Neural cell (in vitro differentiated cells): ENCODE measurements around the gene NUDT8. TPM values are rescaled to one million over a fixed set of nuclear protein-coding genes. Genes with fewer than 3 reads are reported as not detected.

Experiments
- H2AFZ ChIP-seq: fragments of 200-600, 300-800 bp; sonication (generic), shearing (Covaris generic); 2 replicates; pipeline ENCODE4 v1.6.0; 2014; ENCODE audit warnings: low read depth, mild to moderate bottlenecking, antibody characterized with exemption, low read length, moderate library complexity
- H3F3A ChIP-seq: fragments of 200-600 bp; shearing (Covaris generic); 2 replicates; pipeline ENCODE4 v1.6.1; 2016; ENCODE audit warnings: mild to moderate bottlenecking, moderate library complexity, mixed read lengths, antibody characterized with exemption, low read length; ENCODE audit not compliant: insufficient read depth, poor library complexity, severe bottlenecking
- H3K27ac ChIP-seq: fragments of 200-600, 300-800 bp; sonication (generic), shearing (Covaris generic); 2 replicates; pipeline ENCODE4 v1.5.1; 2014; ENCODE audit warnings: mild to moderate bottlenecking, low read length, moderate library complexity
- H3K27me3 ChIP-seq: fragments of 300-800, 200-600 bp; sonication (generic), shearing (Covaris generic); 2 replicates; pipeline ENCODE4 v1.6.0; 2014; ENCODE audit warnings: mild to moderate bottlenecking, low read depth, low read length, moderate library complexity; ENCODE audit not compliant: insufficient read depth
- H3K36me3 ChIP-seq: fragments of 300-800, 200-600 bp; sonication (generic), shearing (Covaris generic); 2 replicates; pipeline ENCODE4 v1.5.1; 2014; ENCODE audit warnings: mild to moderate bottlenecking, antibody characterized with exemption, low read length, moderate library complexity; ENCODE audit not compliant: insufficient read depth
- H3K4me2 ChIP-seq: fragments of 300-800, 200-600 bp; sonication (generic), shearing (Covaris generic); 2 replicates; pipeline ENCODE4 v1.6.0; 2014; ENCODE audit warnings: mild to moderate bottlenecking, low read length
- H3K4me3 ChIP-seq: fragments of 300-800, 200-600 bp; sonication (generic), shearing (Covaris generic); 2 replicates; pipeline ENCODE4 v1.5.1; 2014; ENCODE audit warnings: mild to moderate bottlenecking, low read length, moderate library complexity
- H3K79me2 ChIP-seq: fragments of 200-600 bp; shearing (Covaris generic); replicated peaks from 2 replicates; pipeline ENCODE4 v1.6.0; 2014; ENCODE audit warnings: mild to moderate bottlenecking, low read length, moderate library complexity; ENCODE audit not compliant: insufficient read depth
- H3K9ac ChIP-seq: fragments of 300-800, 200-600 bp; sonication (generic), shearing (Covaris generic); 2 replicates; pipeline ENCODE4 v1.6.1; 2016; ENCODE audit warnings: mild to moderate bottlenecking, low read length, mixed read lengths
- H3K9me2 ChIP-seq: fragments of 200-600 bp; shearing (Covaris generic); 2 replicates; pipeline ENCODE4 v1.6.1; 2016; ENCODE audit warnings: mild to moderate bottlenecking, low read length, mixed read lengths; ENCODE audit not compliant: insufficient read depth
- H3K9me3 ChIP-seq: fragments of 200-600, 300-800 bp; sonication (generic), shearing (Covaris generic); 2 replicates; pipeline ENCODE4 v1.6.1; 2016; ENCODE audit warnings: mild to moderate bottlenecking, mixed run types, low read length, moderate library complexity, mixed read lengths
- H4K20me1 ChIP-seq: fragments of 200-600 bp; shearing (Covaris generic); 2 replicates; pipeline ENCODE4 v1.6.1; 2016; ENCODE audit warnings: mild to moderate bottlenecking, mixed run types; ENCODE audit not compliant: insufficient read depth
- EP300 ChIP-seq: fragments of 450-650 bp; conservative IDR thresholded peaks from 2 replicates; pipeline ENCODE4 v1.6.1; 2014; ENCODE audit warnings: antibody characterized with exemption, mild to moderate bottlenecking, moderate library complexity; ENCODE audit not compliant: poor library complexity, severe bottlenecking
- EZH2 ChIP-seq: fragments of 200-600, 300-800 bp; shearing (Covaris generic), sonication (generic); IDR thresholded peaks from 2 replicates; pipeline ENCODE4 v1.6.1; 2014; ENCODE audit warnings: antibody characterized with exemption, low read length, borderline replicate concordance, mild to moderate bottlenecking; ENCODE audit not compliant: insufficient read depth, poor library complexity, severe bottlenecking
- MXI1 ChIP-seq: fragments of 450-650 bp; conservative IDR thresholded peaks from 2 replicates; pipeline ENCODE4 v1.6.1; 2014; ENCODE audit warnings: antibody characterized with exemption, mild to moderate bottlenecking; ENCODE audit not compliant: poor library complexity, severe bottlenecking
- POLR2AphosphoS5 ChIP-seq: IDR thresholded peaks from 2 replicates; pipeline ENCODE4 v1.6.1; 2012
- RAD21 ChIP-seq: fragments of 450-650 bp; conservative IDR thresholded peaks from 2 replicates; pipeline ENCODE4 v1.6.1; 2014; ENCODE audit warnings: antibody characterized with exemption, mild to moderate bottlenecking, moderate library complexity
- SMC3 ChIP-seq: fragments of 450-650 bp; conservative IDR thresholded peaks from 2 replicates; pipeline ENCODE4 v1.6.1; 2014; ENCODE audit warnings: antibody characterized with exemption, mild to moderate bottlenecking, moderate library complexity; ENCODE audit not compliant: poor library complexity
- TAF1 ChIP-seq: IDR thresholded peaks from 2 replicates; pipeline ENCODE4 v1.6.1; 2012; ENCODE audit warnings: low read depth
- polyA plus RNA-seq: library from polyadenylated mRNA; depleted of rRNA; stranded (reverse); fragments of >200 nt; gene quantifications from 2 replicates; pipeline ENCODE4 v1.2.3, GENCODE V29; 2014
- TF ChIP-seq, protein P1 (sequence below): IDR thresholded peaks from 2 replicates; pipeline ENCODE4 v1.6.1; 2012; ENCODE audit warnings: borderline replicate concordance
- TF ChIP-seq, protein P2 (sequence below): fragments of 450-650 bp; IDR thresholded peaks from 2 replicates; pipeline ENCODE4 v1.5.1; 2014; ENCODE audit warnings: antibody characterized with exemption, mild to moderate bottlenecking, moderate library complexity; ENCODE audit not compliant: poor library complexity, severe bottlenecking

The NUDT8 gene
- polyA plus RNA-seq, 1 donor from 2014 or later: not detected

DNA sequence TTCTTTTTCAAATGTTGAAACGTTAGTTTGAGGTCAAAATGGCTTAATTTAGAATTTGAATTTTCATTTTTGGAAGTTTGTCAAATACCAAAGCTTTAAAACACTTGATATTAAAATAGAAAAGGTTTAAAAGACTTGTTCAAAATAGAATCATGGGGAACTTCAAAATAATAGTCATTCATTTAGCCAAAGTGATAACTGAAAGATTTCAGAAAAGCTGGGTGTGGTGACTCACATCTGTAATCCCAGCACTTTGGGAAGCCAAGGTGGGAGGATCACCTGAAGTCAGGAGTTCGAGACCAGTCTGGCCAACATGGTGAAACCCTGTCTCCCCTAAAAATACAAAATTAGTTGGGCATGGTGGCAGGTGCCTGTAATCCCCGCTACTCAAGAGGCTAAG lies 35.3 kb downstream of the NUDT8 start:
- H3K4me3 ChIP-seq: no peak overlapping the region
- no peak for TF ChIP-seq TAF1
- no peak for TF ChIP-seq SMC3
- TF ChIP-seq EP300: no peak
- no peak for TF ChIP-seq POLR2AphosphoS5
- TF ChIP-seq, protein P1, sequence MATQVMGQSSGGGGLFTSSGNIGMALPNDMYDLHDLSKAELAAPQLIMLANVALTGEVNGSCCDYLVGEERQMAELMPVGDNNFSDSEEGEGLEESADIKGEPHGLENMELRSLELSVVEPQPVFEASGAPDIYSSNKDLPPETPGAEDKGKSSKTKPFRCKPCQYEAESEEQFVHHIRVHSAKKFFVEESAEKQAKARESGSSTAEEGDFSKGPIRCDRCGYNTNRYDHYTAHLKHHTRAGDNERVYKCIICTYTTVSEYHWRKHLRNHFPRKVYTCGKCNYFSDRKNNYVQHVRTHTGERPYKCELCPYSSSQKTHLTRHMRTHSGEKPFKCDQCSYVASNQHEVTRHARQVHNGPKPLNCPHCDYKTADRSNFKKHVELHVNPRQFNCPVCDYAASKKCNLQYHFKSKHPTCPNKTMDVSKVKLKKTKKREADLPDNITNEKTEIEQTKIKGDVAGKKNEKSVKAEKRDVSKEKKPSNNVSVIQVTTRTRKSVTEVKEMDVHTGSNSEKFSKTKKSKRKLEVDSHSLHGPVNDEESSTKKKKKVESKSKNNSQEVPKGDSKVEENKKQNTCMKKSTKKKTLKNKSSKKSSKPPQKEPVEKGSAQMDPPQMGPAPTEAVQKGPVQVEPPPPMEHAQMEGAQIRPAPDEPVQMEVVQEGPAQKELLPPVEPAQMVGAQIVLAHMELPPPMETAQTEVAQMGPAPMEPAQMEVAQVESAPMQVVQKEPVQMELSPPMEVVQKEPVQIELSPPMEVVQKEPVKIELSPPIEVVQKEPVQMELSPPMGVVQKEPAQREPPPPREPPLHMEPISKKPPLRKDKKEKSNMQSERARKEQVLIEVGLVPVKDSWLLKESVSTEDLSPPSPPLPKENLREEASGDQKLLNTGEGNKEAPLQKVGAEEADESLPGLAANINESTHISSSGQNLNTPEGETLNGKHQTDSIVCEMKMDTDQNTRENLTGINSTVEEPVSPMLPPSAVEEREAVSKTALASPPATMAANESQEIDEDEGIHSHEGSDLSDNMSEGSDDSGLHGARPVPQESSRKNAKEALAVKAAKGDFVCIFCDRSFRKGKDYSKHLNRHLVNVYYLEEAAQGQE: no peak
- TF ChIP-seq MXI1: no peak
- TF ChIP-seq RAD21: no peak
- TF ChIP-seq, protein P2, sequence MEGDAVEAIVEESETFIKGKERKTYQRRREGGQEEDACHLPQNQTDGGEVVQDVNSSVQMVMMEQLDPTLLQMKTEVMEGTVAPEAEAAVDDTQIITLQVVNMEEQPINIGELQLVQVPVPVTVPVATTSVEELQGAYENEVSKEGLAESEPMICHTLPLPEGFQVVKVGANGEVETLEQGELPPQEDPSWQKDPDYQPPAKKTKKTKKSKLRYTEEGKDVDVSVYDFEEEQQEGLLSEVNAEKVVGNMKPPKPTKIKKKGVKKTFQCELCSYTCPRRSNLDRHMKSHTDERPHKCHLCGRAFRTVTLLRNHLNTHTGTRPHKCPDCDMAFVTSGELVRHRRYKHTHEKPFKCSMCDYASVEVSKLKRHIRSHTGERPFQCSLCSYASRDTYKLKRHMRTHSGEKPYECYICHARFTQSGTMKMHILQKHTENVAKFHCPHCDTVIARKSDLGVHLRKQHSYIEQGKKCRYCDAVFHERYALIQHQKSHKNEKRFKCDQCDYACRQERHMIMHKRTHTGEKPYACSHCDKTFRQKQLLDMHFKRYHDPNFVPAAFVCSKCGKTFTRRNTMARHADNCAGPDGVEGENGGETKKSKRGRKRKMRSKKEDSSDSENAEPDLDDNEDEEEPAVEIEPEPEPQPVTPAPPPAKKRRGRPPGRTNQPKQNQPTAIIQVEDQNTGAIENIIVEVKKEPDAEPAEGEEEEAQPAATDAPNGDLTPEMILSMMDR: no peak
- TF ChIP-seq EZH2: no peak
- H3K79me2 ChIP-seq: no peaks in the 10 kb centered on the region

DNA sequence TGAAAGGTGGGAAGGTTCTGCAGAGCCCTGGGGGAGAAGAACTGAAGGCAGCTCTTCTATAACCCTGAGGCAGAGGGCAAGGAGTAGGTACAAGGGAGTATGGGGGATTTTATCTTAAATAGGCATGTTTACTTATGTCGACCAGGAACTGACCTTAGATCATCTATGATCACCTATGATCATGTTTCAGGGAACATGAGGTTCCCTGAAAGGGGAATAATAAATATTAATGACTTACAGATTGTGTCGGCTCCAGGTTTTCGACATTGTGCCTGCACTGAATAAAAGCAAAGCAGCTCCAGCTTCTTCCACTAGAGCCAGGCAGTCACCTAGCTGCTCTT lies 36.2 kb downstream of the NUDT8 start:
- Histone ChIP-seq H3K4me3 (no peak overlapping the region), H3K9ac (no peak overlapping the region), H3K27ac (no peak overlapping the region), H3K9me3 (no peaks in the 10 kb centered on the region), H3K4me2 (no peak overlapping the region), H3K27me3 (no peaks in the 10 kb centered on the region), H3K36me3 (no peaks in the 10 kb centered on the region), H3F3A (no peaks in the 10 kb centered on the region), H3K79me2 (no peaks in the 10 kb centered on the region), H4K20me1 (no peaks in the 10 kb centered on the region), H2AFZ (no peak overlapping the region), H3K9me2 (no peaks in the 10 kb centered on the region)
- no peak for TF ChIP-seq RAD21
- no peak for TF ChIP-seq POLR2AphosphoS5
- no peak for TF ChIP-seq SMC3
- TF ChIP-seq MXI1: no peak
- TF ChIP-seq, protein P1: no peak
- no peak for TF ChIP-seq TAF1
- TF ChIP-seq, protein P2: no peak
- no peak for TF ChIP-seq EZH2

More for the DNA sequence above, 35.3 kb downstream of the NUDT8 start:
- no peaks in the 10 kb centered on the region for H3K36me3 ChIP-seq
- H3K27ac ChIP-seq: no peak overlapping the region
- no peaks in the 10 kb centered on the region for H4K20me1 ChIP-seq
- no peaks in the 10 kb centered on the region for H3F3A ChIP-seq
- H2AFZ ChIP-seq: no peak overlapping the region
- H3K27me3 ChIP-seq: no peaks in the 10 kb centered on the region
- no peak overlapping the region for H3K4me2 ChIP-seq
- no peaks in the 10 kb centered on the region for H3K9me3 ChIP-seq
- no peak overlapping the region for H3K9ac ChIP-seq
- no peaks in the 10 kb centered on the region for H3K9me2 ChIP-seq
